AG04450 (cell line): ENCODE results near the gene MESD. TPM values are rescaled to one million over a fixed set of nuclear protein-coding genes. Genes with fewer than 3 reads are reported as not detected.

Experiments used
- CTCF ChIA-PET: fragments of 300-600, 350-600 bp; formaldehyde crosslinking; extraction: SDS; loops from one replicate; lab custom pipeline; 2022; ENCODE audit warnings: antibody characterized with exemption, inconsistent platforms; lab: Charles Lee
- POLR2A ChIA-PET: fragments of 350-600 bp; formaldehyde crosslinking; extraction: SDS; loops from one replicate; lab custom pipeline; 2021; ENCODE audit warnings: antibody characterized with exemption, inconsistent platforms; lab: Yijun Ruan, JAX
- DNase-seq: peaks from one replicate; pipeline ENCODE4 v3.0.0-alpha.2; 2011; ENCODE audit warnings: low read depth, low spot score
- H3K27ac ChIP-seq: one replicate; pipeline ENCODE4 v1.5.1; 2012; ENCODE audit warnings: low read depth, low read length, control low read depth
- H3K27me3 ChIP-seq: one replicate; pipeline ENCODE4 v1.6.0; 2012; ENCODE audit warnings: low read length; ENCODE audit not compliant: control insufficient read depth, insufficient read depth
- H3K4me3 ChIP-seq: 2 replicates; pipeline ENCODE4 v1.5.1; 2011; ENCODE audit warnings: mild to moderate bottlenecking, low read depth, low read length, control low read depth
- H3K9me3 ChIP-seq: 2 replicates; pipeline ENCODE4 v1.5.1; 2012; ENCODE audit warnings: low read length; ENCODE audit not compliant: control insufficient read depth, insufficient read depth
- polyA plus RNA-seq: library from polyadenylated mRNA; depleted of rRNA; stranded (reverse); fragments of >200 nt; gene quantifications from 2 replicates; pipeline ENCODE4 v1.2.3, GENCODE V29; 2011
- TF ChIP-seq, protein P1 (sequence below): IDR thresholded peaks from 2 replicates; pipeline ENCODE4 v1.5.1; 2011; ENCODE audit warnings: low read depth, low read length, control low read depth, inconsistent platforms

Gene MESD
- polyA plus RNA-seq, 1 experiment: 23.9 TPM

DNA sequence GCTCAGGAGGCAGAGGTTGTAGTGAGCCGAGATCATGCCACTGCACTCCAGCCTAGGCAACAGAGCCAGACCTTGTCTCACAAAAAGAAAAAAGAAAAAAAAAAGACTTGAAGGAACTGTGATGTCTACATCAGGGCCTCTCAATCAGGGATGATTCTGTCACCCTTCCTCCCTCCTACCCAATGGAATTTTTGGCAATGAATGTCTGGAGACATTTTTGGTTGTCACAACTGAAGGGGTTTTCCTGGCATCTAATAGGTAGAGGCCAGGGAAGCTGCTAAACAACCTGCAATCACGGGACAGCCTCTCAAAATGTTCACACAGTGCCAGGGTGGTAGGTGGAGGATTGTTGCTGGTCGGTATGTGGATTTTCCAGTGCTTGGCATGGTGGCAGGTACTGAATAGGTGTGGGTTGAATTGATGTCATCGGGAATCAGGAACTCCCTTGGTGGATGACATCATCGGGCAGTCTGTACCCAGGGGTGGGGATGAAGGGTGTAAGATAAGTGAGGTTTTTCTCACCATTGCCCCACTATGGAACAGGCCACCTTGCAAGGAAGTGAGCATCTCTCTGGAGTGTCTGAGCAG is 71.3 kb downstream of the MESD start:
- TF ChIP-seq, protein P1, sequence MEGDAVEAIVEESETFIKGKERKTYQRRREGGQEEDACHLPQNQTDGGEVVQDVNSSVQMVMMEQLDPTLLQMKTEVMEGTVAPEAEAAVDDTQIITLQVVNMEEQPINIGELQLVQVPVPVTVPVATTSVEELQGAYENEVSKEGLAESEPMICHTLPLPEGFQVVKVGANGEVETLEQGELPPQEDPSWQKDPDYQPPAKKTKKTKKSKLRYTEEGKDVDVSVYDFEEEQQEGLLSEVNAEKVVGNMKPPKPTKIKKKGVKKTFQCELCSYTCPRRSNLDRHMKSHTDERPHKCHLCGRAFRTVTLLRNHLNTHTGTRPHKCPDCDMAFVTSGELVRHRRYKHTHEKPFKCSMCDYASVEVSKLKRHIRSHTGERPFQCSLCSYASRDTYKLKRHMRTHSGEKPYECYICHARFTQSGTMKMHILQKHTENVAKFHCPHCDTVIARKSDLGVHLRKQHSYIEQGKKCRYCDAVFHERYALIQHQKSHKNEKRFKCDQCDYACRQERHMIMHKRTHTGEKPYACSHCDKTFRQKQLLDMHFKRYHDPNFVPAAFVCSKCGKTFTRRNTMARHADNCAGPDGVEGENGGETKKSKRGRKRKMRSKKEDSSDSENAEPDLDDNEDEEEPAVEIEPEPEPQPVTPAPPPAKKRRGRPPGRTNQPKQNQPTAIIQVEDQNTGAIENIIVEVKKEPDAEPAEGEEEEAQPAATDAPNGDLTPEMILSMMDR: no peak
- no peak for DNase-seq
- Histone ChIP-seq H3K9me3 (no peaks in the 10 kb centered on the region), H3K4me3 (no peak overlapping the region), H3K27me3 (no peaks in the 10 kb centered on the region), H3K27ac (peak overlapping the region; percentile 21)
- ChIA-PET POLR2A (no interaction called here), CTCF (no interaction called here)

DNA sequence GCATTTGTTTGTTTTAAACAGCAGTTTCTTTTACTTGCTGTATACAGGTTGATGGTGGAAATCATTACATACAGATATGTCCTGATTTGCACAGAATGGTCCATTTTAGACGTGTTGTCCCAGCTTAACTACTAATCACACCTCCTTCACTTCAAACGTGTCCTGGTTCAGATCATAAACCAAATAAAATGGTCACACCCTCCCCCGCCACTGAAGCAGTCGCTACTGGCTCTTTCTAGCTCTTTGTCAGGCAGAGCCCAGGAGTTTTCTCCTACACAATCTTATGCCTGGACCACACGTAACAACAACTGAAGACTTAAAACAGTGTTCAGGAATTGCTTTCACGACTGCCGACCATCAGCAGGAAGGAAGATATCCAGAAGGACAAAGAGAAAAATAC is 73.6 kb downstream of the MESD start:
- TF ChIP-seq, protein P1: no peak
- CTCF ChIA-PET: no interaction called here
- Histone ChIP-seq H3K9me3 (no peaks in the 10 kb centered on the region), H3K4me3 (no peak overlapping the region), H3K27me3 (no peaks in the 10 kb centered on the region), H3K27ac (no peak overlapping the region)
- POLR2A ChIA-PET: no interaction called here
- no peak for DNase-seq

DNA sequence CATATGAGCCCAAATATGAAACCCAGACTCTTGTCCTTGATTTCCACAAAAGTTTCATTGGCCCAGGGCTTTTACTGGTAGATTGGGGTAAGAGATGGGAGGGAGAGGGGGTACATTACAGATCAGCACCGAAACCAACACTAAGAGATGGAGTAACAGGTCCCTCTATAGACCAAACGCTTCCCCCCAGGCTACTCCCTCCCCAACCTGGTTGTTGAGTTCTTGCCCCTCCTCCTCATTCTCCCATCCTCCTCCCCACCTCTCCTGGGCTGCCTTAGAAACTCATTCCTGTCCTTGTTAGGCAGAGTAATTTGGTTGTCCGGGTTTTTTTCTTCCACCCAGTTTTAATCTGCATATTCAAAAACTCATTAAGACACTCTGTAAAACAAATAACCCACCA is 74.1 kb downstream of the MESD start:
- no peak overlapping the region for H3K4me3 ChIP-seq
- H3K9me3 ChIP-seq: no peaks in the 10 kb centered on the region
- TF ChIP-seq, protein P1: no peak
- no peaks in the 10 kb centered on the region for H3K27me3 ChIP-seq
- DNase-seq: no peak
- ChIA-PET POLR2A (no interaction called here), CTCF (interaction anchor here (1.6 kb wide), 1 partner anchor 55 kb away, joined by 3 read pairs; no protein-coding TSS in a partner anchor)
- H3K27ac ChIP-seq: no peak overlapping the region

DNA sequence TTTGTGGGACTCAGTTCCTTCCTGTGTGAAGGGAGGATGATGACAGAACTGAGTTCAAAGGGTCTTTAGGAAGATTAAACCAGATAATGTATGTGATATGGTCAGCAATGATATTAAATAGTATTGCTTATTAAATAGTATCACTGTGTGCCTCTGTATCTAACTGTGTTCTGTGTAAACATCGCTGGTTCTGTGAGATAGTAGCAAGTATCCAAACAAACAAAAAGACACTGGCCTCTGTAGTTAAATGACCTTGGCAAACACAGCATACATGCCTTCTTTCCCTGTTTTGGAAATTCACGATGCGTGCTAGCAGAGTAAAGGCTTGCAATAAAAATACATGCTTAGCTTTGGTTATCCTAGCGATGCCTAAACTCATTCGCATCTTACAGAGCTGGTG is 76.1 kb downstream of the MESD start:
- no peak for DNase-seq
- Histone ChIP-seq H3K27ac (no peak overlapping the region), H3K9me3 (peaks cover 2% of the 10 kb centered on the region; the same call in 1 of the 2 replicates), H3K4me3 (no peak overlapping the region), H3K27me3 (no peaks in the 10 kb centered on the region)
- CTCF ChIA-PET: interaction anchor here (1.5 to 1.6 kb wide), 2 partner anchors 57 to 353 kb away, joined by 3 read pairs; no protein-coding TSS in a partner anchor
- POLR2A ChIA-PET: no interaction called here
- TF ChIP-seq, protein P1: no peak

DNA sequence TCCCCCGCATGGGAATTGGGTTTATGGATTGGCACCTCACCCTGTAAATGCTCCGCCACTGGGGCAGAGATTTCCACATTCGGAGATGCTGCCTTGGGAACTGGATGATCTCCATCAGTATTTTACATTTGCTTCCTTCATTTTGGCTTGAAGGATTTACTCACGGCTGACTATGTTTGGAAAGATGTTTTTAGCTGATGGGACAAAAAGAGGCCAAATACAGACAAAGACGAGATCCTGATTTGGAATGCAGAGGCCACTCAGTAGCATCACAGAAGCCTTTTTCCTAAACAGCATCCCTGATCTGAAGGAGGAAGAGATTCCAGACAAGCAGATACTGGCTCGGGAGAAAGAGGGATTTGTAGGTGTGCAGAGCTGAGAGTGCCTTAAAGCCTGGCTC is 76.9 kb downstream of the MESD start:
- Histone ChIP-seq H3K9me3 (peaks cover 2% of the 10 kb centered on the region; the same call in 1 of the 2 replicates), H3K27me3 (no peaks in the 10 kb centered on the region), H3K4me3 (no peak overlapping the region), H3K27ac (no peak overlapping the region)
- ChIA-PET CTCF (no interaction called here), POLR2A (no interaction called here)
- DNase-seq: no peak
- TF ChIP-seq, protein P1: no peak
